ENCODE measurements around the gene AKAIN1.

The AKAIN1 gene

GRCh38 chr18:5180254-5180653 lies 16.8 kb downstream of the AKAIN1 start:
- no peak for DNase-seq
- H3K27ac ChIP-seq (ENCODE audit: low read length): no peak overlapping the region
- TF ChIP-seq EZH2 (optimal IDR thresholded peaks at IDR 0.05; ENCODE audit: low read depth, low read length): no peak
- no peak for TF ChIP-seq EZH2phosphoT487 (IDR thresholded peaks at IDR 0.05; ENCODE audit: low read length)
- TF ChIP-seq CTCF (IDR thresholded peaks at IDR 0.05; ENCODE audit: low read length): no peak
- no peaks in the 10 kb centered on the region for H3K9me3 ChIP-seq (replicated peaks; ENCODE audit: insufficient read depth, low read length)
- no peaks in the 10 kb centered on the region for H3K27me3 ChIP-seq (replicated peaks; ENCODE audit: insufficient read depth, low read length)
- no peaks in the 10 kb centered on the region for H3F3A ChIP-seq (ENCODE audit: insufficient read depth, low read length)
- H3K4me1 ChIP-seq (ENCODE audit: low read length): no peaks in the 10 kb centered on the region
- no peak overlapping the region for H2AFZ ChIP-seq (ENCODE audit: low read length)
- no peak overlapping the region for H3K4me3 ChIP-seq (ENCODE audit: low read length)
- H3K9me2 ChIP-seq (replicated peaks; ENCODE audit: insufficient read depth, low read length): no peaks in the 10 kb centered on the region
- no peak overlapping the region for H3K4me2 ChIP-seq (ENCODE audit: low read depth, low read length)
- no peak overlapping the region for H3K9ac ChIP-seq (ENCODE audit: low read length)
- H4K20me1 ChIP-seq (ENCODE audit: insufficient read depth, low read length): no peaks in the 10 kb centered on the region
- no peaks in the 10 kb centered on the region for H3K79me2 ChIP-seq (ENCODE audit: low read length)
- H3K36me3 ChIP-seq (replicated peaks; ENCODE audit: insufficient read depth, low read length): no peaks in the 10 kb centered on the region

- no peak overlapping the region for H2AFZ ChIP-seq (ENCODE audit: low read length)
- H3K9me3 ChIP-seq (replicated peaks; ENCODE audit: insufficient read depth, low read length): no peaks in the 10 kb centered on the region
- DNase-seq: no peak
- no peaks in the 10 kb centered on the region for H3K36me3 ChIP-seq (replicated peaks; ENCODE audit: insufficient read depth, low read length)
- H3K27me3 ChIP-seq (replicated peaks; ENCODE audit: insufficient read depth, low read length): no peaks in the 10 kb centered on the region
- no peak overlapping the region for H3K27ac ChIP-seq (ENCODE audit: low read length)
- H4K20me1 ChIP-seq (ENCODE audit: insufficient read depth, low read length): no peaks in the 10 kb centered on the region
- no peaks in the 10 kb centered on the region for H3K9me2 ChIP-seq (replicated peaks; ENCODE audit: insufficient read depth, low read length)
- H3K79me2 ChIP-seq (ENCODE audit: low read length): no peaks in the 10 kb centered on the region
- no peak overlapping the region for H3K4me2 ChIP-seq (ENCODE audit: low read depth, low read length)
- H3K9ac ChIP-seq (ENCODE audit: low read length): no peak overlapping the region
- H3K4me1 ChIP-seq (ENCODE audit: low read length): no peaks in the 10 kb centered on the region
- TF ChIP-seq EZH2phosphoT487 (IDR thresholded peaks at IDR 0.05; ENCODE audit: low read length) (no peak), EZH2 (optimal IDR thresholded peaks at IDR 0.05; ENCODE audit: low read depth, low read length) (no peak), CTCF (IDR thresholded peaks at IDR 0.05; ENCODE audit: low read length) (no peak)
- H3F3A ChIP-seq (ENCODE audit: insufficient read depth, low read length): no peaks in the 10 kb centered on the region
- H3K4me3 ChIP-seq (ENCODE audit: low read length): no peak overlapping the region
Measured at GRCh38 chr18:5178519-5178918, 18.5 kb downstream of the AKAIN1 start.

- no peak overlapping the region for H3K4me3 ChIP-seq (ENCODE audit: low read length)
- no peak overlapping the region for H3K4me2 ChIP-seq (ENCODE audit: low read depth, low read length)
- TF ChIP-seq CTCF (IDR thresholded peaks at IDR 0.05; ENCODE audit: low read length): no peak
- TF ChIP-seq EZH2phosphoT487 (IDR thresholded peaks at IDR 0.05; ENCODE audit: low read length): no peak
- TF ChIP-seq EZH2 (optimal IDR thresholded peaks at IDR 0.05; ENCODE audit: low read depth, low read length): no peak
- H3K27ac ChIP-seq (ENCODE audit: low read length): no peak overlapping the region
- no peaks in the 10 kb centered on the region for H4K20me1 ChIP-seq (ENCODE audit: insufficient read depth, low read length)
- no peaks in the 10 kb centered on the region for H3K4me1 ChIP-seq (ENCODE audit: low read length)
- no peaks in the 10 kb centered on the region for H3K9me2 ChIP-seq (replicated peaks; ENCODE audit: insufficient read depth, low read length)
- H3K9me3 ChIP-seq (replicated peaks; ENCODE audit: insufficient read depth, low read length): no peaks in the 10 kb centered on the region
- no peak overlapping the region for H3K9ac ChIP-seq (ENCODE audit: low read length)
- no peak for DNase-seq
- no peaks in the 10 kb centered on the region for H3K36me3 ChIP-seq (replicated peaks; ENCODE audit: insufficient read depth, low read length)
- no peaks in the 10 kb centered on the region for H3F3A ChIP-seq (ENCODE audit: insufficient read depth, low read length)
- H2AFZ ChIP-seq (ENCODE audit: low read length): no peak overlapping the region
- no peaks in the 10 kb centered on the region for H3K27me3 ChIP-seq (replicated peaks; ENCODE audit: insufficient read depth, low read length)
- H3K79me2 ChIP-seq (ENCODE audit: low read length): no peaks in the 10 kb centered on the region
Measured at GRCh38 chr18:5175378-5175777, 21.7 kb downstream of the AKAIN1 start.
